ENCODE measurements around the gene AGTR1.
"Not testable (repeated sequence)": the region's sequence is repeated elsewhere in the genome, so short reads cannot be mapped to it uniquely, and the experiment has no call there.

Gene AGTR1

DNA sequence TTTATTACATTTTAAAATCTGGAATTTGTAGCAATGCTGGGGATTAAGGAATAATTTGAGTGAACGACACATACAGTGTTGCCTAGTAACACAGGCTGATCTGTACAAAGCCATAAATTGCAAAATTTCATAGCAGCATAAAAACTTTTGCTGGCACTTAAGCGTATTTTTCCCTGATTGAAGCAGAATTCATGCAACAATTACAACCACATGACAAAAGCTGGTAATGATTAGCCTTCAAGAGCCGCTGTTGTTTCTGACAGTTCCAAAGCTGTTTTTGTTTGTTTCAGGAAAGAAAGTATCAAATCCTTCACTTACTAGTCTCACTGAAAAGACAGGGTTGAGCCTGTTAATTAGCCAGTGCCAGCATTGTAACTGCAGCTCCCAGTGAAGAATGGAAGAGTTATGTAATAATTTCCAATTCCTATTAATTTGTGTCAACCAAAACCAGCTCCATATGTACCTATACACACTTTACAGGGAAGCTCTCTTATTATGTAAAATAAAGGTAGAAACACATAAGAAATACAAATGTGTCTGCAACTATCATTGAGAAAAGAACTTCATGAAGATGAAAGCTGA is 60.7 kb downstream of the AGTR1 start:
- DNase-seq (ENCODE audit: low read depth) = no peak

DNA sequence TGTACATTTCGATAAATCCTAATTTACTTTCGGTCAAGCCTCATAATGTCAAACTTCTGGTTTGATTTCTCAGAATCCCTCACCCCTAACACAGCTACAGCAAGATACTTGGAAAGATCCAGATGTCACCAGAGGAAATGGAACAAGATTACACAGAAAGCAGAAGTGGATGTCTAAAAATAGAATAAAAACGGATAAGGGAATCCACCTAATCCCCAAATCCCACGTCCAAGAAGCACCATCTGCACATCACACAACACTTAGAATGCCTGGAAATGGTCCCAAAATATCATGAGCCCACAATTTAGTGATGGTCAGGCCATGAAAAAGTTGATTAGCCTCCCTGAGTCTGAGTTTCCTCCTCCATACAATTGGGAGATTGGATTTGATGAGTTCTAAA is 61.7 kb downstream of the AGTR1 start:
- no peak for DNase-seq (ENCODE audit: low read depth)

DNA sequence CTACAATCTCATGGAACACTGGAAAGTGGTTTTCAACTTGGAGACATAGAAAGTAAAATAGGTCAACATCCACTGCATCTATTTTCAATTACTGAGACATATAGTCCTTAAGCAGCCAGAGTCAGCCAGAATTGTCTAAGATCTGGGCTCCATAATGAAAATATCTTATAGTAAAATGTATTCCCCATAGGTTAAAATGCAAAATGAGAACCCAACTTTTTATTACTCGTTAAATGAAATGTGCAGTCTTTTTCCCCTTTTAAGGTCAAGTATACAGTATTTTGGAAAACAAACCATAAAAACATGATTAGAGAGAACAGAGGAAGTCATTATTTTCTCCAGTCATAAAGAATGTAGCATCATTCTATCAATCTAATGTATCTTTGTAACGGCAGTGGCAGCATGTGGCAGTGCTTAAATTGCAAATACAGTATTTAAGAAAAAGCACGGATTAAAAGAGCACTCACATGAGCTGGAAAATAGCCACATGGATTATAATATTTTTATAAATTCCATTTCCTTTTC is 65.5 kb downstream of the AGTR1 start:
- no peak for DNase-seq (ENCODE audit: low read depth)

DNA sequence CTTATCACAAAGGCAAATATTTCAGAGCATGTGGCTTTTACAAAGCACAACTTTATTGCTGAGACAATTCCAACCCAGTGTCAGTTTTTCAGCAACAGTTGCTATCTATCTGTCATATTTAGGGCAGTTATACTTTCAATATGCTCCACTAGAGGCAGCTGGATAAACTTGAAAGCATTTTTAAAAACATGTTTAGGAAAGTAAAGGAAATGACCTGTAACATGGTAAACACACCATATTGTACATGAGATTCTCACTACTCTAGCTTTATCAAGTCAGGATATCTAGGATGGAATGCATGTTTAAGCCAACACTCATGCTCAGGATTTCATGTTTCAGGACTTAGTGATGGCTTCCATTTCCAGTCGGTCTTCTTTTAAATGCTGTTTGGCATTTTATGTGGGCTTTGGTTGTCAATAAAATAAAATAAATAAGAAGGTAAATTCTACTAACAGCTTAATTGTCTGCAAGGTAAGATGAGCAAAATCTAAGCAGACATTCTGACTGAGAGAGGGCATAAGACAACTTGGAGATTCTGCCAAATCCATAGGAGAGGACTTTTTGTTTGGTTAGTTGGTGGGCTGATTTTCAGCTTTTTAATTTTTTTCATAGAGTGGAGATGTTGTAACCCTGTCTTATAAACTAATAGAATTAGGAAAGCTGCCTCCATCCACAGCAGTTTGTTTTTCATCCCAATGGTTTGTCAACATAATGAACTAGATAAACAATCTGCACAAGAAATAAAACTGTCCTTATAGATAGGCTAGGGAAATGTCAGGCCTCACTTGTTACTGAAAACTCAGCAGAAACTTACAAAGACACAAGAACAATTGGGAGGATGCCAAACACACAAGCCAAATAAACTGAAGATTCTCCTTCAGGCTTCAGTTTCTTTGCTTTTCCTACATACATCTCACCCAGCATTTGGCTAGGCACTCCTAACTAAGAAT is 66.6 kb downstream of the AGTR1 start:
- no peak for DNase-seq (ENCODE audit: low read depth)

DNA sequence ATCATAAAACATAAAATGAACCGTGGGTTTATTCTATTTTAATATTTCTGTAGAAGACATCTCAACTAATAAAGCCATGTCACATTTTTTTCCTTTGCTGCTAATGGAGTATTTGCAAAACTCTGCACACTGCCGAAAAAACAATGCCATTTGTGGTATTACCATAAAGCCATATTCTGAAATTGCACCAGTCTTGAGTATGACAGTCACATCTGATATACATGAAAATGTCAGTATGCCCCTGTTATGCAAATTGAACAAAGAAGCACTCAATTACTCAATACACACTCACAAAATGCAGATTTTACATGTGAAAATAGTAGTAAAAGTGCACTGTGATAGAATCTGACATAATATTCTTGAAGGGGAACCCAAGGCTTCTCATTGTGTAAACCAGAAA is 74.7 kb downstream of the AGTR1 start:
- no peak for DNase-seq (ENCODE audit: low read depth)

DNA sequence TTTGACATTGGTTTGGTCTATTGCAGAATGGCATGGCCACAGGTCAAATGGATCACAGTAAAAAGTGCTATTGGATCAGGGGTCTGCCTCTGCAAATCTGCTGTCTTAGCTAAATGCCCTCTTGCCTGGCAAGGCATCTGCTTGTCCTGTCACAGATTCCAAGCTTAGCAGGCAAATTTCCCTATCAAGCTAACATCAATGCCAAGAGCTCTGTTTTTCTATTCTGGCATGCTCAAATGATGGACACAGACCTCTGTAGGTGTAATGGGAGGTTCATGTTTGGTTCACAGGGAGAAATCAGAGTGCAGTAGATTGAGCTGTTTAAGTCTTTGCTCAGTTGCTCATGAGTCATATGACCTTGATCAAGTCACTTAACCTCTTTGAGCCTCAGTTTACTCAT is 75.1 kb downstream of the AGTR1 start:
- no peak for DNase-seq (ENCODE audit: low read depth)

DNA sequence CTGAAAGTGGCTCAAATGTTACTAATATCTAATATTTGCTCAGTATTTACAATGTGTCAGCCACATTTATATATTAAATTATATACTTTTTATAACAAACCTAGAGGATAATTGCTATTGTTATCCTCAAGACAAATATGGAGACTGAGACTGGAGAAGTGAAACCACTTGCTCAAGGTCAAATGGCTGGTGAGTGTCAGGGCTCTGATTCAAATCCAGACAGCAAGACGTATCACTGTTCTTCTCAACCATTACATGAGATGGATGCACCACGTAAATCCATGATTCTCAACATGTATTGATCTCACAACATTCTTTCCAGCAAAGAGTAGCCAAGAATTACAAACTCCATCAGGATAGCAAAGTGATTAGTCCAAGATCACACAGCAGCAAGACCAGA is 76.1 kb downstream of the AGTR1 start:
- DNase-seq (ENCODE audit: low read depth) = no peak

DNA sequence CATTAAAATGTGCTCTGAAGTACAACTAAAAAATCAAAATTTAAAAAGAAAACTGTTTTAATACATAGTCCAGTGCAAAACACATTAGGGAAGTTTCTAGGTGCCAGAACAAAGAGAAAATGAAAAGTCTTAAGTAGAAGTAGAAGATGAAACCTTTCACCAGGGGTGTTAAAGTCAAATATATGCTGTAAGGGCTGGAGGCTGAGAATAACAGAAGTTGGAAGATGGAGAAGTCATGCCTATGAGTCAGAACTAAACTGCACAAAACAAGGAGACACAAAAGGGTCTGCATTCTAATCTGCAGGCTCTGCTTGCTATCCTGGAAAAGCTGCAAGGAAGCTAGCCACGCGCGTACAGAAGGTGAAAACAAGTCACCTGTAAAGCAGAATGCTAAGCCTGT is 81.2 kb downstream of the AGTR1 start:
- DNase-seq (ENCODE audit: low read depth) = no peak

DNA sequence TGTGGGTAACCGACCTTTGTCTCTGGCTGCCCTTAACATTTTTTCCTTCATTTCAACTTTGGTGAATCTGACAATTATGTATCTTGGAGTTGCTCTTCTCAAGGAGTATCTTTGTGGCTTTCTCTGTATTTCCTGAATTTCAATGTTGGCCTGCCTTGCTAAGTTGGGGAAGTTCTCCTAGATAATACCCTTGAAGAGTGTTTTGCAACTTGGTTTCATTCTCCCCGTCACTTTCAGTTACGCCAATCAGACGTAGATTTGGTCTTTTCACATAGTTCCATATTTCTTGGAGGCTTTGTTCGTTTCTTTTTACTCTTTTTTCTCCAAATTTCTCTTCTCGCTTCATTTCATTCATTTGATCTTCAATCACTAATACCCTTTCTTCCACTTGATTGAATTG is 87.3 kb downstream of the AGTR1 start:
- not testable (repeated sequence) for DNase-seq (ENCODE audit: low read depth)

DNA sequence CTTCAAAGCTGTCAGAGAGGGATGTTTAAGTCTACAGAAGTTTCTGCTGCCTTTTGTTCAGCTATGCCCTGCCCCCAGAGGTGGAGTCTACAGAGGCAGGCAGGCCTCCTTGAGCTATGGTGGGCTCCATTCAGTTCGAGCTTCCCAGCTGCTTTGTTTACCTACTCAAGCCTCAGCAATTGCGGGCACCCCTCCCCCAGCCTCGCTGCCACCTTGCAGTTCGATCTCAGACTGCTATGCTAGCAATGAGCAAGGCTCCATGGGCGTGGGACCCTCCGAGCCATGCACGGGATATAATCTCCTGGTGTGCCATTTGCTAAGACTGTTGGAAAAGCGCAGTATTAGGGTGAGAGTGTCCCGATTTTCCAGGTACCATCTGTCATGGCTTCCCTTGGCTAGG is 88.5 kb downstream of the AGTR1 start:
- DNase-seq (ENCODE audit: low read depth) = not testable (repeated sequence)

DNA sequence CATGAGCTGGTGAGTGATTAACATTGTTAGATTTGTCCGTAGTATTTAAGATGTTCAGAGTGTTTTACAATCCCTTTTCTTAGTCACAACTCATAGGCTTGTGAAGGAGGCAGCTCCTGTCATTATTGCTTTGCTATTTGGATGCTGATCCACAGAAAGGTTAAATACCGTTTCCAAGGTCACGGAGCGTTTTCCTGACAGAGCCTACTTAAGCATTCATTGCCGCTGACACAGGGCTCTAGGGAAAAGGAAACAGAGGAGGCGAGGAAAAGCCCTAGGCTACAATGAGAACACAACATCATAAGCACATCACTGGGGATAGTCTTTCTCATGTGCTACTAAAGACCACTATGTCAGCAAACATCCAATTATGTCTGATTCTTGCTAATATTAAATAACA is 91.4 kb downstream of the AGTR1 start:
- DNase-seq (ENCODE audit: low read depth) = no peak

DNA sequence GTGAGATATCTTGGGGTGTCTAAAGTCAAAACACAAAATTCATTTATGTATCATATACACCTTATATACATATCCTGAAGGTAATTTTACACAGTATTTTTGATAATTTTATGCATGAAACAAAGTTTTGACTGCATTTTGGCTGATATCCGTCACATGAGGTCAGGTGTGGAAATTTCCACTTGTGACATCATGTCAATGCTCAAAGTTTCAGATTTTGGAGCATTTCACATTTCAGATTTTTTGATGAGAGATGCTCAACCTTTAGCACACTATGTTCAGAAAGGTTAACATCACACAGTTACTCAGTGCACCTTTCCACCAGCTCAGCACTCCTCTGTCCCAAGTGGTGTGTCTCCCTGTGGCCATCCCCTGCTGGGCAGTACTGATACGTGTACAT is 92.2 kb downstream of the AGTR1 start:
- DNase-seq (ENCODE audit: low read depth) = no peak

DNA sequence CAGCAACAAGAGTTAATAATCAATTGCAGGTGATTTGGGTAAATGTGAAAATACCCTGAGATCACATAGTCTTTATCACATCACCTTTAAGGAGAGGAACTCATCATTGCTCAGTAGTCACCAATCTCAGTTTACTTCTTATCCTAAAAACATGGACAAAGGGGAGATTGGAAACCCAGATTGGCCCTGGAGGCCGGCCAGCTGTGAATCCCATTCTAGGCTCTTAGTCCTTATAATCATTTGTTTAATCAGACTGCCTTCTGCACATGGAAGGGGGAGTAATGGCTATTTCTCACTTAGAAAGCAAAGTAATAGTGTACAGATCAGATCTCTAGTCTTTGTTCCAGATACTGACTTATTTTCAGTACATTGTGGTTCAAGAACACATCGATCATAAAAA is 92.7 kb downstream of the AGTR1 start:
- no peak for DNase-seq (ENCODE audit: low read depth)

DNA sequence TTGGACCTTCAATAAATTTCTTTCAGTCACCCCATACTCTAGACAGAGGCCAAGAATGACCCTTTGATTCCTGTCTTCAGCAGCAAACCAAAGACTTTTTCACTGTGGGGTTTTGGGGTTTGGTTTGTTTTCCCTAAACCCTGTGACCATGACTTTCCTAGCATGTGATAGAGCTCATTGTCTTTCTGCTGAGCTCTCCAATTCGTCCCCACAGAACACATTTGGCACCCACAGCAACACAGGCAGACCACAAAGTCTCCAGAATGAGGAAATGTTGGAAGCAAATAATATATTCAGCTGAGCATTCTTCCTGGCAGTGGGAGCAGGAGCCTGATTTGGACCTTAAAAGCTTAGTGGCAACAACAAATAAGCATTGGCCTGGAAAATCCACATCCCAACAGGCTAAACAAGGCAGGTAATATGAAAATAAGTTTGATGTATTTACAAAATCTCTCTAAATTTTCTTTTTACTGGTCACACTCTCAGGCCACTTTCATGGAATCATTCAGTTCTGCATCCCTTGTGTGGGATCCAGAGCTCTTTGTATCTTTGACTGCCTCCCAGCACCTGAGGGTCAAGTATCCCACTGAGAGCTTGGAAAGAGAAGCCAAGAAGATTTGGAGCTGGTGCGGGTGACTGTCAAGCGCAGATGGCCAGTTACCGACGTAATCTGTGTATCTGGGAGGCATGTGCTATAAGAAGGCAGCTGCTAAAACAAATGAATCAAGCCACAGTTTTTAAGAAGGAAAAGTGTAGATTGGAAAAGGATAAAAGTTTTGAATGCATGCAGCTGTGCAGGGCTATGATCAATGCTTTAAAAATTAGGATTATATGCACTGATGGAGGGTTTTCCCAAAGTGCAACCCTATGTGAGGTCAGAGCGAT is 93.4 kb downstream of the AGTR1 start:
- peak; percentile 3 for DNase-seq (ENCODE audit: low read depth)

DNA sequence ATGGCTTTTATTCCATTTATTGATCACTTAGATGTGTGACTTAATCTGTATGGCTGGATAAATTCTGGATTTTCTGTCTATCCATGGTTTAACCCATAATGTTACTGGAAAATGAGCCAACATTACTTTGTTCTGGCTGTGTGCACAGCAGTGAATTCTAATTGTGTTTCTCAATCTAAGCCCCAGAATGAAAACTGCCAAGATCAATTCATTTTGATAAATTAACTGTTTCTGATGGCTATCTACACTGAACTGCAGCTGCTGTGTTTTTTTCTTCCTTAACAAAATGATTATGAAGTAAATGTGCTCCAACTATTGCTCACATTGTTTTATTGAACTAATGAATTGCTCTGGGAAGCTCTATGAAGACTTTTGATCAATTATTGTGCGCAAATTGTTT is 94.2 kb downstream of the AGTR1 start:
- no peak for DNase-seq (ENCODE audit: low read depth)

DNA sequence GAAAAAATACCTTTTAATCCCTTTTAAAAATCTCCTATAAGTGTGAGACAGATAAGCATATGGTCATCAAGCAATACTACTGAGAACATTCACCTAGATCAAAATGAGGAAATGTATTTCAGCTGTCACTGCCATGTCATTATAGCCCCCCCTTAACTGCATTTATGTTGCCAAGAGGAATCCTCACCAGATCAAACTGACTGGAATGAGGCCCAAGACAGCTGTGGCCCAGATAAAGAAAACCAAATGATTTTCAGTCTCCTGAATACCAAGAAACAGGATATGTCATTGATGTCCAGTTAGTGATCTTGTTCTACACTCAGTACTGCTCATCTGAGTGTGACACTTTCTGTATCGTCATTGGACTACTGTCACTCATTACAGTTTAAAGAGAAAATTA is 94.8 kb downstream of the AGTR1 start:
- no peak for DNase-seq (ENCODE audit: low read depth)
